ENCODE measurements around the gene GTPBP6.

Gene GTPBP6

GRCh38 chrX:314781-315595 lies 3.6 kb downstream of the GTPBP6 start:
- Histone ChIP-seq H3K4me1 (ENCODE audit: control insufficient read depth, insufficient read depth, low read length) (no peaks in the 10 kb centered on the region), H3K27me3 (ENCODE audit: control insufficient read depth, insufficient read depth, low read length, poor library complexity, severe bottlenecking) (no peaks in the 10 kb centered on the region), H3K9me3 (ENCODE audit: control insufficient read depth, low read length) (no peaks in the 10 kb centered on the region), H3K27ac (ENCODE audit: insufficient read depth, low read depth, low read length, poor library complexity, severe bottlenecking) (no peak overlapping the region), H3K36me3 (ENCODE audit: control insufficient read depth, insufficient read depth, low read length) (peaks cover 33% of the 10 kb centered on the region), H3K4me3 (ENCODE audit: insufficient read depth, low read depth, low read length) (no peak overlapping the region)
- 92 to 93% methylated on average over 51 of the region's 51 CpGs for WGBS, 2 experiments

DNA sequence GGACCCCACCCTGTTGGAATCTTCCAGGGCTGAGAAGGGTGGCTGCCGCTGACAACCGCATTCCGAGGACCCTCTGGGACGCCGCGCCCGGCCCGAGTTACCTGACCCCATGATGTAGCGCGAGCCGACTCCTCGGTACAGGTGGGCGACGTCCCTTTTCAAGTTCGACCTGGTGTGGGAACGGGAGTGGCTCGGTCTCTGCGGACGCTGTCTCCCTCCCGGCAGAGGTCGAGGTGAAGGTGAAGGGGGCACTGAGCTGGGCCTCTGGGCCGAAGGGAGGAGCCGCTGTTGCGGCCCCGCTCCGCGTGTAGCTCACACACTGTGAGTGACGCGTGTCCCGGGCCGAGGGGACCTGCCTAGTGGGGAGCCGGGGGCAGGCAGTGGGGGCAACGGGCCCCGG lies 4.5 kb downstream of the GTPBP6 start:
- 96% methylated on average over 34 of the region's 34 CpGs for WGBS, 2 experiments
- Histone ChIP-seq H3K27ac (ENCODE audit: insufficient read depth, low read depth, low read length, poor library complexity, severe bottlenecking) (no peak overlapping the region), H3K9me3 (ENCODE audit: control insufficient read depth, low read length) (no peaks in the 10 kb centered on the region), H3K4me3 (ENCODE audit: insufficient read depth, low read depth, low read length) (no peak overlapping the region), H3K27me3 (ENCODE audit: control insufficient read depth, insufficient read depth, low read length, poor library complexity, severe bottlenecking) (no peaks in the 10 kb centered on the region), H3K4me1 (ENCODE audit: control insufficient read depth, insufficient read depth, low read length) (no peaks in the 10 kb centered on the region), H3K36me3 (ENCODE audit: control insufficient read depth, insufficient read depth, low read length) (peaks cover 33% of the 10 kb centered on the region)

DNA sequence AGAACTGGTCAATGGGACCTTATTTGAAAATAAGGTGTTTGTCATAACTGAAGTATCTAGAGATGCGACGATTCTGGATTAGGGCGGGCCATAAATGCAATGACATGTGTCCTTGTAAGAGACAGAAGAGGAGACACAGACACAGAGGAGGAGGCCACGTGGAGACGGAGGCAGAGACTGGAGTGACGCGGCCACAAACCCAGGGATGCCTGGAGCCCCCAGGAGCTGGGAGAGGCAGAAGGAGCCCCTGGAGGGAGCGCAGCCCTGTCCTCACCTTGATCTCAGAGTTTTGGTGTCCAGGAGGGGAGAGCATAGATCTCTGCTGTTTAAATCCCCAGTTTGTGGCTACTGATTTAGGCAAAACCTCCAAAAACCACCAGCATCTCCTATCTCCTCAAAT lies 5.0 kb downstream of the GTPBP6 start:
- no peaks in the 10 kb centered on the region for H3K4me1 ChIP-seq (ENCODE audit: control insufficient read depth, insufficient read depth, low read length)
- H3K9me3 ChIP-seq (ENCODE audit: control insufficient read depth, low read length) = no peaks in the 10 kb centered on the region
- H3K27me3 ChIP-seq (ENCODE audit: control insufficient read depth, insufficient read depth, low read length, poor library complexity, severe bottlenecking) = no peaks in the 10 kb centered on the region
- peaks cover 33% of the 10 kb centered on the region for H3K36me3 ChIP-seq (ENCODE audit: control insufficient read depth, insufficient read depth, low read length)
- 97% methylated on average over 8 of the region's 8 CpGs for WGBS, 2 experiments
- H3K4me3 ChIP-seq (ENCODE audit: insufficient read depth, low read depth, low read length) = no peak overlapping the region
- no peak overlapping the region for H3K27ac ChIP-seq (ENCODE audit: insufficient read depth, low read depth, low read length, poor library complexity, severe bottlenecking)

- Histone ChIP-seq H3K9me3 (ENCODE audit: control insufficient read depth, low read length) (no peaks in the 10 kb centered on the region), H3K4me3 (ENCODE audit: insufficient read depth, low read depth, low read length) (no peak overlapping the region), H3K27ac (ENCODE audit: insufficient read depth, low read depth, low read length, poor library complexity, severe bottlenecking) (no peak overlapping the region), H3K36me3 (ENCODE audit: control insufficient read depth, insufficient read depth, low read length) (peaks cover 38% of the 10 kb centered on the region), H3K27me3 (ENCODE audit: control insufficient read depth, insufficient read depth, low read length, poor library complexity, severe bottlenecking) (no peaks in the 10 kb centered on the region), H3K4me1 (ENCODE audit: control insufficient read depth, insufficient read depth, low read length) (no peaks in the 10 kb centered on the region)
- WGBS, 2 experiments = 95% methylated on average over 54 of the region's 54 CpGs
These were observed 5.8 kb downstream of the GTPBP6 start for GRCh38 chrX:312621-313331.

DNA sequence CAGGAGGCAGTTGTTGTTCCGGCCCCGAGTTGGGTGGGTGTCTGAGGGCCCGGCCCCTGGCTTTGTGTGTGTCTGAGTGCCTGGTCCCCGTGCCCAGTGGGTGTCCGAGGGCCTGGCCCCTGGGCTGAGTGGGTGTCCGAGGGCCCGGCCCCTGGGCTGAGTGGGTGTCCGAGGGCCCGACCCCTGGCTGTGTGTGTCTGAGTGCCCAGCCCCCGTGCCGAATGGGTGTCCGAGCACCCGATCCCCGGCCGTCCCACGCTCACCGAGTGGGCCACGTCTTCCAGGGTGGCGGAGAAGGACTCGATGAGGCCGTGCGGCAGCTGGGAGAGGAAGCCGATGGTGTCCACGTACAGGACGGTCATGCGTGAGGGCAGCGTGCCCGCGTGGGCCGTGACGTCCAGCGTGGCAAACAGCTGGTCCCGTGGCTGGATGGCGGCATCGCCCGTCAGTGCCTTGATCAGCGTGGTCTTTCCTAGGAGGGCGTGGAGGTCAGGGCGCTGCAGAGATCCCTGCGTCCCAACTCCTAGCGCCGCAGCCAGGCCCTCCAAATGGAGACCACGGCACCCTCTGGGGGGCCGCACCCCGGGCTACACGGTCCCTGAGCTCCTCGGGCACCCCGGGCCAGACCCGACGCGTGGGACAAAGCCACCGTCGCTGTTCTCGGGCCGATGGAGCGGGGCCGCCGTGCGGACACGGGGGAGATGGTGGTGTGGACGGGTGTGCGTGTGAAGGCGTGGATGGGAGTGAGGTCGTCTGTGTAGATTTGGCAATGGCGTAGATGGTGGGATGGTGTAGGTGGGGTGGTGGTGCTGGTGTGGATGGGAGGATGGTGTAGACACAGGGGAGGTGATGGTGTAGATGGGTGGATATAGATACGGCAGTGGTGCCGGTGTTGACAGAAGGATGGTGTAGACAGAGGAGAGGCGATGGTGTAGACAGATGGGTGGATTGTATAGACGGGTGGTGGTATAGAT lies 7.2 kb downstream of the GTPBP6 start:
- H3K9me3 ChIP-seq (ENCODE audit: control insufficient read depth, low read length) = no peaks in the 10 kb centered on the region
- no peaks in the 10 kb centered on the region for H3K4me1 ChIP-seq (ENCODE audit: control insufficient read depth, insufficient read depth, low read length)
- no peak overlapping the region for H3K27ac ChIP-seq (ENCODE audit: insufficient read depth, low read depth, low read length, poor library complexity, severe bottlenecking)
- no peak overlapping the region for H3K4me3 ChIP-seq (ENCODE audit: insufficient read depth, low read depth, low read length)
- peaks cover 46% of the 10 kb centered on the region for H3K36me3 ChIP-seq (ENCODE audit: control insufficient read depth, insufficient read depth, low read length)
- 95% methylated on average over 69 of the region's 69 CpGs for WGBS, 2 experiments
- H3K27me3 ChIP-seq (ENCODE audit: control insufficient read depth, insufficient read depth, low read length, poor library complexity, severe bottlenecking) = no peaks in the 10 kb centered on the region

DNA sequence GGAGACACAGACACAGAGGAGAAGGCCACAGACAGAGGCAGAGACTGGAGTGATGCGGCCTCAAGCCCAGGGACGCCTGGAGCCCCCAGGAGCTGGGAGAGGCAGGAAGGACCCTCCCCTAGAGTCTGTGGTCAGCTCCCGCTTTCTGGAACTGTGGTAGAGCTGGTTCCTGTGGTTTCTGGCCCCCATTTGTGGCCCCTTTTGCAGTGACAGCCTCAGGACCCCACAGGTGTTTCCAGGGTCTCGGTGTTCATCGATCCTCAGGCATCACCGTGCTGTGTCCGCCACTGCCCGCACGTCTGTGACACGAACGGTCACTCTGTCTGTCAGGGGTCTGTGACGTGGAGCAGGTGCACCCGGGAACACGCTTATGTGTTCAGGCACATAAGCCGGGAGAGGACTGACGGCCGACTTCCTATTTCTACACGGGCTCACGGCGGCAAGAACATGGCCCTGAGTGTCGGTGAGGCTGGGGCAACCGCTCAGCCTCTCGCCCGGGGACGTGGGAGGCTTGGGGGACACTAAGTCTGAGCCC lies 7.9 kb downstream of the GTPBP6 start:
- H3K4me1 ChIP-seq (ENCODE audit: control insufficient read depth, insufficient read depth, low read length) = no peaks in the 10 kb centered on the region
- peaks cover 50% of the 10 kb centered on the region for H3K36me3 ChIP-seq (ENCODE audit: control insufficient read depth, insufficient read depth, low read length)
- no peak overlapping the region for H3K4me3 ChIP-seq (ENCODE audit: insufficient read depth, low read depth, low read length)
- H3K27ac ChIP-seq (ENCODE audit: insufficient read depth, low read depth, low read length, poor library complexity, severe bottlenecking) = no peak overlapping the region
- 91 to 93% methylated on average over 25 of the region's 25 CpGs for WGBS, 2 experiments
- H3K27me3 ChIP-seq (ENCODE audit: control insufficient read depth, insufficient read depth, low read length, poor library complexity, severe bottlenecking) = no peaks in the 10 kb centered on the region
- no peaks in the 10 kb centered on the region for H3K9me3 ChIP-seq (ENCODE audit: control insufficient read depth, low read length)

DNA sequence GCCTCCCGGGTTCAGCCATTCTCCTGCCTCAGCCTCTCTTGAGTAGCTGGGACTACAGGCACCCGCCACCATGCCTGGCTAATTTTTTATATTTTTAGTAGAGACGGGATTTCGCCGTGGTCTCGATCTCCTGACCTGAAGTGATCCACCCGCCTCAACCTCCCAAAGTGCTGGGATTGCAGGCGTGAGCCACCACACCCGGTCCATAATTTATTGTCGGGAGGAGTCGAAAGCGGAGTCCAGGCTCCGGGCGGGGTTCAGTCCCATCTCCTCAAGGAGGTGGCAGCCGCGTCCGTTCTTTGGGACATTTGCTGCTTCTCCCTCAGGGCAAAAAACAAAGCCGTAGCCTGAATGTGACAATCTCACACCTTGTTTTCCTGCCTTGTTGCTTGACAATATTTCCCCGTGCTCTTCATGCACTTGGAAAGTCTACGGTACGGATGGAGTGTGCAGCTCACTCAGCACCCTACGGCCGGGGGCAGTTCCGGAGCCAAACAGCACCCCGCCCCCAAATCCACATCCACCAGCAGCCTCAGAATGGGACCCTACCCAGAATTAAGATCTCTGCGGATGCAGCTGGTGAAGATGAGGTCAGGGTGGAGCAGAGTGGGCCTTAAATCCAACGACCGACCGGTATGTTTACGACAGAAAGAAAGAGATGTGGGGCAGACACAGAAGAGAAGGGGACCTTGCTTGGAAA lies 9.6 kb downstream of the GTPBP6 start:
- Histone ChIP-seq H3K27me3 (ENCODE audit: control insufficient read depth, insufficient read depth, low read length, poor library complexity, severe bottlenecking) (no peaks in the 10 kb centered on the region), H3K4me1 (ENCODE audit: control insufficient read depth, insufficient read depth, low read length) (no peaks in the 10 kb centered on the region), H3K36me3 (ENCODE audit: control insufficient read depth, insufficient read depth, low read length) (peaks cover 54% of the 10 kb centered on the region), H3K9me3 (ENCODE audit: control insufficient read depth, low read length) (no peaks in the 10 kb centered on the region), H3K4me3 (ENCODE audit: insufficient read depth, low read depth, low read length) (no peak overlapping the region), H3K27ac (ENCODE audit: insufficient read depth, low read depth, low read length, poor library complexity, severe bottlenecking) (no peak overlapping the region)
- WGBS, 2 experiments = 93 to 94% methylated on average over 30 of the region's 30 CpGs

GRCh38 chrX:307261-308111 lies 11.1 kb downstream of the GTPBP6 start:
- Histone ChIP-seq H3K27ac (ENCODE audit: insufficient read depth, low read depth, low read length, poor library complexity, severe bottlenecking) (no peak overlapping the region), H3K9me3 (ENCODE audit: control insufficient read depth, low read length) (no peaks in the 10 kb centered on the region), H3K4me1 (ENCODE audit: control insufficient read depth, insufficient read depth, low read length) (no peaks in the 10 kb centered on the region), H3K4me3 (ENCODE audit: insufficient read depth, low read depth, low read length) (no peak overlapping the region), H3K36me3 (ENCODE audit: control insufficient read depth, insufficient read depth, low read length) (peaks cover 47% of the 10 kb centered on the region), H3K27me3 (ENCODE audit: control insufficient read depth, insufficient read depth, low read length, poor library complexity, severe bottlenecking) (no peaks in the 10 kb centered on the region)
- WGBS, 2 experiments = 96 to 97% methylated on average over 58 of the region's 58 CpGs
